GM23338 (cell line): ENCODE measurements around the gene GRM5.
"Not testable (repeated sequence)": the region's sequence is repeated elsewhere in the genome, so short reads cannot be mapped to it uniquely, and the experiment has no call there.

Experiments used
- EZH2 ChIP-seq: fragments of 200-600 bp; sonication (generic); IDR thresholded peaks from one replicate; pipeline ENCODE4 v1.8.0; 2017; ENCODE audit warnings: antibody characterized with exemption, mild to moderate bottlenecking, low read depth; ENCODE audit not compliant: unreplicated experiment
- EZH2phosphoT487 ChIP-seq: fragments of 200-600 bp; sonication (generic); IDR thresholded peaks from one replicate; pipeline ENCODE4 v1.8.1; 2018; ENCODE audit warnings: antibody characterized with exemption; ENCODE audit not compliant: unreplicated experiment
- POLR2AphosphoS5 ChIP-seq: IDR thresholded peaks from 2 replicates; pipeline ENCODE4 v1.6.1; 2016; ENCODE audit warnings: antibody characterized with exemption, low read depth
- ZNF331 ChIP-seq: fragments of 250-450 bp; sonication (Bioruptor Pico); IDR thresholded peaks from 2 replicates; pipeline ENCODE4 v1.5.0; 2020; ENCODE audit warnings: low read depth, mild to moderate bottlenecking, moderate library complexity
- TF ChIP-seq, protein P1 (sequence below), 2 experiments: fragments of 200-600 bp in 1 of 2; sonication (generic) in 1 of 2; conservative IDR thresholded peaks; 2 replicates each; pipeline versions ENCODE4 v1.5.1 to v1.6.1; 2016 to 2017; ENCODE audit warnings: antibody characterized with exemption in 2 of 2, low read depth in 2 of 2, mild to moderate bottlenecking in 2 of 2, moderate library complexity in 1 of 2
- TF ChIP-seq, protein P2 (sequence below): IDR thresholded peaks from one replicate; pipeline ENCODE4 v1.6.1; 2018; ENCODE audit warnings: antibody characterized with exemption; ENCODE audit not compliant: unreplicated experiment
- TF ChIP-seq, protein P3 (sequence below): IDR thresholded peaks from 2 replicates; pipeline ENCODE4 v1.6.1; 2016; ENCODE audit warnings: antibody characterized with exemption

DNA sequence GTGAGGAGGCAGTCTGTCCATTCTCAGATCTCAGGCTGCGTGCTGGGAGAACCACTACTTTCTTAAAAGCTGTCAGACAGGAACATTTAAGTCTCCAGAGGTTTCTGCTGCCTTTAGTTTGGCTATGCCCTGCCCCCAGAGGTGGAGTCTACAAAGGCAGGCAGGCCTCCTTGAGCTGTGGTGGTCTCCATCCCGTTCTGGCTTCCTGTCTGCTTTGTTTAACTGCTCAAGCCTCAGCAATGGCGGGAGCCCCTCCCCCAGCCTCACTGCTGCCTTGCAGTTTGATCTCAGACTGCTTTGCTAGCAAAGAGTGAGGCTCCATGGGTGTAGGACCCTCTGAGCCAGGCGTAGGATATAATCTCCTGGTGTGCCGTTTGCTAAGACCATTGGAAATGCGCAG is 602.5 kb downstream of the GRM5 start:
- TF ChIP-seq, protein P1, sequence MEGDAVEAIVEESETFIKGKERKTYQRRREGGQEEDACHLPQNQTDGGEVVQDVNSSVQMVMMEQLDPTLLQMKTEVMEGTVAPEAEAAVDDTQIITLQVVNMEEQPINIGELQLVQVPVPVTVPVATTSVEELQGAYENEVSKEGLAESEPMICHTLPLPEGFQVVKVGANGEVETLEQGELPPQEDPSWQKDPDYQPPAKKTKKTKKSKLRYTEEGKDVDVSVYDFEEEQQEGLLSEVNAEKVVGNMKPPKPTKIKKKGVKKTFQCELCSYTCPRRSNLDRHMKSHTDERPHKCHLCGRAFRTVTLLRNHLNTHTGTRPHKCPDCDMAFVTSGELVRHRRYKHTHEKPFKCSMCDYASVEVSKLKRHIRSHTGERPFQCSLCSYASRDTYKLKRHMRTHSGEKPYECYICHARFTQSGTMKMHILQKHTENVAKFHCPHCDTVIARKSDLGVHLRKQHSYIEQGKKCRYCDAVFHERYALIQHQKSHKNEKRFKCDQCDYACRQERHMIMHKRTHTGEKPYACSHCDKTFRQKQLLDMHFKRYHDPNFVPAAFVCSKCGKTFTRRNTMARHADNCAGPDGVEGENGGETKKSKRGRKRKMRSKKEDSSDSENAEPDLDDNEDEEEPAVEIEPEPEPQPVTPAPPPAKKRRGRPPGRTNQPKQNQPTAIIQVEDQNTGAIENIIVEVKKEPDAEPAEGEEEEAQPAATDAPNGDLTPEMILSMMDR (conservative IDR thresholded peaks at IDR 0.05; ENCODE audit: low read depth in 2 of 2) = not testable (repeated sequence)
- TF ChIP-seq, protein P2, sequence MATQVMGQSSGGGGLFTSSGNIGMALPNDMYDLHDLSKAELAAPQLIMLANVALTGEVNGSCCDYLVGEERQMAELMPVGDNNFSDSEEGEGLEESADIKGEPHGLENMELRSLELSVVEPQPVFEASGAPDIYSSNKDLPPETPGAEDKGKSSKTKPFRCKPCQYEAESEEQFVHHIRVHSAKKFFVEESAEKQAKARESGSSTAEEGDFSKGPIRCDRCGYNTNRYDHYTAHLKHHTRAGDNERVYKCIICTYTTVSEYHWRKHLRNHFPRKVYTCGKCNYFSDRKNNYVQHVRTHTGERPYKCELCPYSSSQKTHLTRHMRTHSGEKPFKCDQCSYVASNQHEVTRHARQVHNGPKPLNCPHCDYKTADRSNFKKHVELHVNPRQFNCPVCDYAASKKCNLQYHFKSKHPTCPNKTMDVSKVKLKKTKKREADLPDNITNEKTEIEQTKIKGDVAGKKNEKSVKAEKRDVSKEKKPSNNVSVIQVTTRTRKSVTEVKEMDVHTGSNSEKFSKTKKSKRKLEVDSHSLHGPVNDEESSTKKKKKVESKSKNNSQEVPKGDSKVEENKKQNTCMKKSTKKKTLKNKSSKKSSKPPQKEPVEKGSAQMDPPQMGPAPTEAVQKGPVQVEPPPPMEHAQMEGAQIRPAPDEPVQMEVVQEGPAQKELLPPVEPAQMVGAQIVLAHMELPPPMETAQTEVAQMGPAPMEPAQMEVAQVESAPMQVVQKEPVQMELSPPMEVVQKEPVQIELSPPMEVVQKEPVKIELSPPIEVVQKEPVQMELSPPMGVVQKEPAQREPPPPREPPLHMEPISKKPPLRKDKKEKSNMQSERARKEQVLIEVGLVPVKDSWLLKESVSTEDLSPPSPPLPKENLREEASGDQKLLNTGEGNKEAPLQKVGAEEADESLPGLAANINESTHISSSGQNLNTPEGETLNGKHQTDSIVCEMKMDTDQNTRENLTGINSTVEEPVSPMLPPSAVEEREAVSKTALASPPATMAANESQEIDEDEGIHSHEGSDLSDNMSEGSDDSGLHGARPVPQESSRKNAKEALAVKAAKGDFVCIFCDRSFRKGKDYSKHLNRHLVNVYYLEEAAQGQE = not testable (repeated sequence)
- not testable (repeated sequence) for TF ChIP-seq EZH2; EZH2phosphoT487; POLR2AphosphoS5; ZNF331 (CRISPR knock-in tag)
- TF ChIP-seq, protein P3, sequence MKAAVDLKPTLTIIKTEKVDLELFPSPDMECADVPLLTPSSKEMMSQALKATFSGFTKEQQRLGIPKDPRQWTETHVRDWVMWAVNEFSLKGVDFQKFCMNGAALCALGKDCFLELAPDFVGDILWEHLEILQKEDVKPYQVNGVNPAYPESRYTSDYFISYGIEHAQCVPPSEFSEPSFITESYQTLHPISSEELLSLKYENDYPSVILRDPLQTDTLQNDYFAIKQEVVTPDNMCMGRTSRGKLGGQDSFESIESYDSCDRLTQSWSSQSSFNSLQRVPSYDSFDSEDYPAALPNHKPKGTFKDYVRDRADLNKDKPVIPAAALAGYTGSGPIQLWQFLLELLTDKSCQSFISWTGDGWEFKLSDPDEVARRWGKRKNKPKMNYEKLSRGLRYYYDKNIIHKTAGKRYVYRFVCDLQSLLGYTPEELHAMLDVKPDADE = not testable (repeated sequence)
